ENCODE data around the gene FAM83F.

FAM83F gene

GRCh38 chr22:40028098-40028425, 33.3 kb downstream of the FAM83F start:
- Histone ChIP-seq H3K27ac (ENCODE audit: low read length) (no peak overlapping the region), H3K9ac (ENCODE audit: low read length in 2 of 2) (no peak overlapping the region), H3K36me3 (ENCODE audit: control insufficient read depth in 2 of 2, insufficient read depth in 2 of 2, low read length in 2 of 2) (no peaks in the 10 kb centered on the region), H3K9me3 (ENCODE audit: control insufficient read depth in 2 of 2, low read length in 2 of 2) (no peaks in the 10 kb centered on the region), H3K4me1 (ENCODE audit: control insufficient read depth, insufficient read depth, low read length) (no peaks in the 10 kb centered on the region), H3K27me3 (ENCODE audit: control insufficient read depth in 1 of 2, insufficient read depth in 2 of 2, low read length in 2 of 2) (peaks cover 2 to 5% of the 10 kb centered on the region in 2 donors), H3K4me3 (ENCODE audit: low read length in 2 of 2) (no peak overlapping the region)

DNA sequence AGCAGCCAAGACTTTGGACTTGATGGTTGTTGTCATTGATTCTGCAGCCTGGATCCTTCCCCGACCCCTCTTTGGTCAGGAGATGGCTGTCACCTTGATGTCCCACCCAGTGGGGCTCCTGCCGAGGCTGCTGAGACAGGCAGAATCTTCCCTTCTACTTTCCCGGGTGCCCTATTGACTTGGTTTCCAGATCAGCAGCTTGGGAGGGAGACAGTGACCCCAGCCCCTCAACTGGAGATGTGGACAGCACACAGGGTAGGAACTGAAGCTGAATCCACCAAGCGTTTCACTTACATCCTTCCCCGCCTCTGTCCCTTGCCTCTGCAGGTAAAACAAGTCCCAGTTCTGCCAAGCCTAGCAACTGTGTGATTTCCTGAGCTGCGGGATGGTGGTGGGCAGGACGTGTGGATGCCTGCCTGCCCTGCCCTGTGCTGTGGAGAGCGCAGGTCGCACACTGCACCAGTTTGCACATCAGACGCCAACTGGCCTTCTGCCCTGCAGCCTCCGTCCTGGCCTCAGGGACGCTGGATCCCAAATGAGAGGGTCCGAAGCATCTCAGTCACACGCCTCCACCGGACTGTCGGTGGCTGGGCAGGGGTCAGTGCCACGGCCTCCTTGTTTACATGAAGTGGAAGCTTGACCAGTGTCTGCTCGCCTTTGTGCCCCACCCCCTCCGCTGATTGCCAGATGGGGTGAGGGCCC, 34.6 kb downstream of the FAM83F start:
- Histone ChIP-seq H3K27me3 (ENCODE audit: control insufficient read depth in 1 of 2, insufficient read depth in 2 of 2, low read length in 2 of 2) (peaks cover 4 to 5% of the 10 kb centered on the region in 2 donors), H3K36me3 (ENCODE audit: control insufficient read depth in 2 of 2, insufficient read depth in 2 of 2, low read length in 2 of 2) (no peaks in the 10 kb centered on the region), H3K9ac (ENCODE audit: low read length in 2 of 2) (no peak overlapping the region), H3K27ac (ENCODE audit: low read length) (no peak overlapping the region), H3K4me1 (ENCODE audit: control insufficient read depth, insufficient read depth, low read length) (no peaks in the 10 kb centered on the region), H3K9me3 (ENCODE audit: control insufficient read depth in 2 of 2, low read length in 2 of 2) (no peaks in the 10 kb centered on the region), H3K4me3 (ENCODE audit: low read length in 2 of 2) (no peak overlapping the region)

GRCh38 chr22:40030026-40030757, 35.4 kb downstream of the FAM83F start:
- Histone ChIP-seq H3K4me3 (ENCODE audit: low read length in 2 of 2) (no peak overlapping the region), H3K9ac (ENCODE audit: low read length in 2 of 2) (no peak overlapping the region), H3K27ac (ENCODE audit: low read length) (no peak overlapping the region), H3K27me3 (ENCODE audit: control insufficient read depth in 1 of 2, insufficient read depth in 2 of 2, low read length in 2 of 2) (peaks cover 0 to 4% of the 10 kb centered on the region in 2 donors), H3K4me1 (ENCODE audit: control insufficient read depth, insufficient read depth, low read length) (no peaks in the 10 kb centered on the region), H3K36me3 (ENCODE audit: control insufficient read depth in 2 of 2, insufficient read depth in 2 of 2, low read length in 2 of 2) (no peaks in the 10 kb centered on the region), H3K9me3 (ENCODE audit: control insufficient read depth in 2 of 2, low read length in 2 of 2) (no peaks in the 10 kb centered on the region)

DNA sequence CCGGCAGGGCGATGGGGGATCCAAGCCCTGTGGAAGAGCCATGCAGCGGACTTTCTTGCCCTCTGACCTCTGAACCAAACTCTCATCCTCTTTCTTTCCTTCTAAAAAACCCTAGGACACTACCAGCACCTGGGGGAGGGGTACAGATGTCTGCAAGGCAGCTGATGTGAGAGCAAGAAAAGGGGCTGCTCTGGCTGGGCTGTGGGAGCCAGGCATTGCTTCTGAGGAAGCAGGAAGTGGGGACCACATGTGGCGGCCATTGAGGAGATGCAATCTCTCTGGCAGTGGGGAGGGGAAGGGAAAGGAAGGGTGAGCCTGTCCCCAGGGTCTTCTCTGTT, 36.0 kb downstream of the FAM83F start:
- H3K27ac ChIP-seq (ENCODE audit: low read length) = no peak overlapping the region
- H3K27me3 ChIP-seq (ENCODE audit: control insufficient read depth in 1 of 2, insufficient read depth in 2 of 2, low read length in 2 of 2) = peaks cover 0 to 6% of the 10 kb centered on the region in 2 donors
- no peak overlapping the region for H3K9ac ChIP-seq (ENCODE audit: low read length in 2 of 2)
- no peaks in the 10 kb centered on the region for H3K36me3 ChIP-seq (ENCODE audit: control insufficient read depth in 2 of 2, insufficient read depth in 2 of 2, low read length in 2 of 2)
- H3K4me3 ChIP-seq (ENCODE audit: low read length in 2 of 2) = no peak overlapping the region
- H3K9me3 ChIP-seq (ENCODE audit: control insufficient read depth in 2 of 2, low read length in 2 of 2) = no peaks in the 10 kb centered on the region
- H3K4me1 ChIP-seq (ENCODE audit: control insufficient read depth, insufficient read depth, low read length) = no peaks in the 10 kb centered on the region

- H3K4me1 ChIP-seq (ENCODE audit: control insufficient read depth, insufficient read depth, low read length) = no peaks in the 10 kb centered on the region
- no peak overlapping the region for H3K27ac ChIP-seq (ENCODE audit: low read length)
- peaks cover 0 to 9% of the 10 kb centered on the region in 2 donors for H3K27me3 ChIP-seq (ENCODE audit: control insufficient read depth in 1 of 2, insufficient read depth in 2 of 2, low read length in 2 of 2)
- no peak overlapping the region for H3K4me3 ChIP-seq (ENCODE audit: low read length in 2 of 2)
- H3K9ac ChIP-seq (ENCODE audit: low read length in 2 of 2) = no peak overlapping the region
- no peaks in the 10 kb centered on the region for H3K9me3 ChIP-seq (ENCODE audit: control insufficient read depth in 2 of 2, low read length in 2 of 2)
- no peaks in the 10 kb centered on the region for H3K36me3 ChIP-seq (ENCODE audit: control insufficient read depth in 2 of 2, insufficient read depth in 2 of 2, low read length in 2 of 2)
Observed at GRCh38 chr22:40031766-40032470, 37.2 kb downstream of the FAM83F start.

GRCh38 chr22:40033586-40034380, 39.0 kb downstream of the FAM83F start:
- Histone ChIP-seq H3K9ac (ENCODE audit: low read length in 2 of 2) (no peak overlapping the region), H3K27ac (ENCODE audit: low read length) (no peak overlapping the region), H3K36me3 (ENCODE audit: control insufficient read depth in 2 of 2, insufficient read depth in 2 of 2, low read length in 2 of 2) (no peaks in the 10 kb centered on the region), H3K4me3 (ENCODE audit: low read length in 2 of 2) (no peak overlapping the region), H3K27me3 (ENCODE audit: control insufficient read depth in 1 of 2, insufficient read depth in 2 of 2, low read length in 2 of 2) (peaks cover 7 to 12% of the 10 kb centered on the region in 2 donors), H3K4me1 (ENCODE audit: control insufficient read depth, insufficient read depth, low read length) (no peaks in the 10 kb centered on the region), H3K9me3 (ENCODE audit: control insufficient read depth in 2 of 2, low read length in 2 of 2) (no peaks in the 10 kb centered on the region)

GRCh38 chr22:40035351-40035750, 40.6 kb downstream of the FAM83F start:
- peaks cover 7 to 15% of the 10 kb centered on the region in 2 donors for H3K27me3 ChIP-seq (ENCODE audit: control insufficient read depth in 1 of 2, insufficient read depth in 2 of 2, low read length in 2 of 2)
- no peak overlapping the region for H3K4me3 ChIP-seq (ENCODE audit: low read length in 2 of 2)
- H3K27ac ChIP-seq (ENCODE audit: low read length) = no peak overlapping the region
- no peaks in the 10 kb centered on the region for H3K9me3 ChIP-seq (ENCODE audit: control insufficient read depth in 2 of 2, low read length in 2 of 2)
- no peak overlapping the region for H3K9ac ChIP-seq (ENCODE audit: low read length in 2 of 2)
- no peaks in the 10 kb centered on the region for H3K36me3 ChIP-seq (ENCODE audit: control insufficient read depth in 2 of 2, insufficient read depth in 2 of 2, low read length in 2 of 2)
- no peaks in the 10 kb centered on the region for H3K4me1 ChIP-seq (ENCODE audit: control insufficient read depth, insufficient read depth, low read length)

GRCh38 chr22:40036126-40036525, 41.4 kb downstream of the FAM83F start:
- H3K4me3 ChIP-seq (ENCODE audit: low read length in 2 of 2) = no peak overlapping the region
- peaks cover 5% of the 10 kb centered on the region for H3K4me1 ChIP-seq (ENCODE audit: control insufficient read depth, insufficient read depth, low read length)
- no peaks in the 10 kb centered on the region for H3K9me3 ChIP-seq (ENCODE audit: control insufficient read depth in 2 of 2, low read length in 2 of 2)
- H3K36me3 ChIP-seq (ENCODE audit: control insufficient read depth in 2 of 2, insufficient read depth in 2 of 2, low read length in 2 of 2) = no peaks in the 10 kb centered on the region
- H3K27ac ChIP-seq (ENCODE audit: low read length) = no peak overlapping the region
- peaks cover 7 to 19% of the 10 kb centered on the region in 2 donors for H3K27me3 ChIP-seq (ENCODE audit: control insufficient read depth in 1 of 2, insufficient read depth in 2 of 2, low read length in 2 of 2)
- H3K9ac ChIP-seq (ENCODE audit: low read length in 2 of 2) = no peak overlapping the region

DNA sequence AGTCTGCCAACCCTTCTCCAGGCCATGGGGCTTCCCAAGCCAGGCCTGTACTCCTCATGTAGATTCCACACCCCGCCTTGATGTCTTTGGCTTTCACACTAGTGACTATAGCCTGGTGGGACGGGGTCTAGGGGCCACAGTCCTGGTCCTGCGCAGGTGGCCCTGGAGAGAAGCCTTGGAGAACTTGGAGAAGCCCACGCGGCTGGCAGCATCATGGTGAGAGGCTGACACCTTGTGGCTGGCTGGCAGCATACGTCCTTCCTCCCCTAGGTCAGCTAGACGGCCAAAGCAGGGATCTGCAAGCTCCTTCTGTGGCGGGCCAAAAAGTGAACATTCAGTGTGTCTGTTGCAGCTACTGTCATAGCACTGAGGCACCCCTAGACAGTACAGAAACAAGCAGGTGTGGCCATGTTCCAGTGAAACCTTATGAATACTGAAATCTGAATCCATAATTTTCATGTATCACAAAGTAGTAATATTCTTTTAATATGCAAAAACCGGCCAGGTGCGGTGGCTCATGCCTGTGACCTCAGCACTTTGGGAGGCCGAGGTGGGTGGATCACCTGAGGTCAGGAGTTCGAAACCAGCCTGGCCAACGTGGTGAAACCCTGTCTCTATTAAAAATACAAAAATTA, 42.0 kb downstream of the FAM83F start:
- peaks cover 7% of the 10 kb centered on the region for H3K4me1 ChIP-seq (ENCODE audit: control insufficient read depth, insufficient read depth, low read length)
- H3K4me3 ChIP-seq (ENCODE audit: low read length in 2 of 2) = no peak overlapping the region
- peaks cover 7 to 20% of the 10 kb centered on the region in 2 donors for H3K27me3 ChIP-seq (ENCODE audit: control insufficient read depth in 1 of 2, insufficient read depth in 2 of 2, low read length in 2 of 2)
- H3K9ac ChIP-seq (ENCODE audit: low read length in 2 of 2) = no peak overlapping the region
- no peaks in the 10 kb centered on the region for H3K9me3 ChIP-seq (ENCODE audit: control insufficient read depth in 2 of 2, low read length in 2 of 2)
- H3K36me3 ChIP-seq (ENCODE audit: control insufficient read depth in 2 of 2, insufficient read depth in 2 of 2, low read length in 2 of 2) = no peaks in the 10 kb centered on the region
- no peak overlapping the region for H3K27ac ChIP-seq (ENCODE audit: low read length)

- peaks cover 7 to 20% of the 10 kb centered on the region in 2 donors for H3K27me3 ChIP-seq (ENCODE audit: control insufficient read depth in 1 of 2, insufficient read depth in 2 of 2, low read length in 2 of 2)
- H3K9me3 ChIP-seq (ENCODE audit: control insufficient read depth in 2 of 2, low read length in 2 of 2) = no peaks in the 10 kb centered on the region
- H3K4me1 ChIP-seq (ENCODE audit: control insufficient read depth, insufficient read depth, low read length) = peaks cover 9% of the 10 kb centered on the region
- H3K9ac ChIP-seq (ENCODE audit: low read length in 2 of 2) = no peak overlapping the region
- H3K27ac ChIP-seq (ENCODE audit: low read length) = no peak overlapping the region
- no peaks in the 10 kb centered on the region for H3K36me3 ChIP-seq (ENCODE audit: control insufficient read depth in 2 of 2, insufficient read depth in 2 of 2, low read length in 2 of 2)
- no peak overlapping the region for H3K4me3 ChIP-seq (ENCODE audit: low read length in 2 of 2)
Observed at GRCh38 chr22:40037320-40037719, 42.6 kb downstream of the FAM83F start.

Measured in stomach smooth muscle (tissue), 2 donors.